ENCODE measurements around the gene ADAM33.

GRCh38 chr20:3653921-3654320 is 27.9 kb downstream of the ADAM33 start:
- TF ChIP-seq EZH2phosphoT487 (IDR thresholded peaks at IDR 0.05; ENCODE audit: low read length) (no peak), CTCF (IDR thresholded peaks at IDR 0.05; ENCODE audit: low read length) (no peak)
